ENCODE measurements around the gene MLH3. TPM values are rescaled to one million over a fixed set of nuclear protein-coding genes. Genes with fewer than 3 reads are reported as not detected.

MLH3 gene
- total and polyA plus RNA-seq, 9 donors, result 14.8 to 36.4 (median 26.2) TPM

GRCh38 chr14:74980731-74981461, 70.4 kb downstream of the MLH3 start:
- Histone ChIP-seq H3K4me1 (ENCODE audit: insufficient read depth) (peaks cover 4% of the 10 kb centered on the region), H3K4me3 (no peak overlapping the region), H3K9me3 (no peaks in the 10 kb centered on the region), H3K36me3 (no peaks in the 10 kb centered on the region), H3K27ac (peak overlapping the region in 1 of 2 donors; percentile 5), H3K27me3 (no peaks in the 10 kb centered on the region)
- DNase-seq, result no peak
- TF ChIP-seq CTCF (IDR thresholded peaks at IDR 0.05) (no peak), POLR2A (IDR thresholded peaks at IDR 0.05) (no peak), EP300 (IDR thresholded peaks at IDR 0.05) (no peak)
- intact Hi-C loops (cut with DNase I), result no loop called here
- 28 to 41% (median 38%) methylated on average over 35 of the region's 35 CpGs for WGBS, 3 donors

DNA sequence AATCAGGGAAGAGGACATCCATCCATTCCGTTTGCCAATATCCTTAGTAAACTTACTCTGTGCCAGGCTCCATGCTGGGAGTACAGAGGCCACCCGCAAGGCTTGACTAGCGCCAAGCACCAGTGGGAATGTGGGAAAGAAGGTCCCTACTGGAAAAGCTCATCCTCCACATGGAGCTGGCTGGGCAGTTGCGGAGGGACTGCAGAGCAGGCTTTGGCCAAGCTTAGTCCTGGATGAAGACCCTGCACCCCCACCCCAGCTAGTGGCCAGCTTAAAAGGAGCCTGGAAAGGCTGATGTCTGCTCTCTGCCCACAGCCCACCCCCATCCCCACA, 70.9 kb downstream of the MLH3 start:
- Histone ChIP-seq H3K4me1 (ENCODE audit: insufficient read depth) (peaks cover 4% of the 10 kb centered on the region), H3K27ac (no peak overlapping the region), H3K27me3 (no peaks in the 10 kb centered on the region), H3K9me3 (no peaks in the 10 kb centered on the region), H3K36me3 (no peaks in the 10 kb centered on the region), H3K4me3 (no peak overlapping the region)
- WGBS, 3 donors, result 89 to 91% (median 89%) methylated on average over 4 of the region's 4 CpGs
- TF ChIP-seq EP300 (IDR thresholded peaks at IDR 0.05), result no peak
- intact Hi-C loops (cut with DNase I), result no loop called here
- no peak for DNase-seq

DNA sequence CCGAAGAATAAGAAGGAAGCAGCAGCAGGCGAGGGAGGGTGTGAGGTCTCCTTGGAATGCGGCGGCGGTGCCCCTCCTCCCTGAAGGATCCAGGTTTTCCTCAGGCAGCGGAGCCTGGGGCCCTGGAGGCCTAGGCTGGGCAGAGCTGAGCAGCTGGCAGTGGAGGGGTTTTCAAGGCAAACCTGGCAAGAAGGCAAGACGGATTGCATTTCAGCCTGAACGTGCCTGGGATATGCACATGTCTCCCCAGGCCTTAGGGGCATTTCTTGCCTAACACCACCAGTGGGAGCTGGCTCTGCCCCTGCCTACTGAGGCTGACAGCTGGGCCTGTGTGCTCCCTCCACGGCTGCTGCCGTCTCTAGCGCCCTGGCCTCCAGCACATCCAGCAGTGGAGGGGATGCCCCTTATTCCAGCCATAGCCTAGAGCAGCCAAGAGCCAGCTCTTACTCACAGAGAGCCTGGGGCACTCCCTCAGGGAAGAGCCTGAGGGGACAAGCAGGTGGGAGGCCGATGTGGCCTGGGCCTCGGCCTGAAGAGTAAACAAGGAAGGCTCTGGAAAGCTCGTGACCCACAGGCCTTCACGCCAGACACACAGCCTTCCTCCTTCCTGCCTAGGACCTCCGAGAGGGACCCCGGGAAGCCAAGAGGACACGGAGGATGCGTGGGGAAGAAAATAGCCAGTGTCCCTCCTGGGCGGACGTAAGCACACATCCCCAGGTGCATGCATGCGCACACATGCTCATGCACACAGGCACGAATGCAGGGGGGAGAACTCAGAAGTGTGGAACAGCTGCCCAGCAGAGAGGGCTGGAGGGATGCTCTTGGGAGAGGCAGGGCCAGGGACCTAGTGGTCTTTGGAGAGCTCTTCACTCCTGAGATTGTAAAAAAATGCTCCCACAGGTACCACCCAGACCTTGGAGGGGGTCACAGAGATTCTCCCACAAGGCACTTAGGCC, 71.5 kb downstream of the MLH3 start:
- Histone ChIP-seq H3K4me1 (ENCODE audit: insufficient read depth) (peaks cover 4% of the 10 kb centered on the region), H3K36me3 (no peaks in the 10 kb centered on the region), H3K9me3 (no peaks in the 10 kb centered on the region), H3K4me3 (no peak overlapping the region), H3K27me3 (no peaks in the 10 kb centered on the region), H3K27ac (no peak overlapping the region)
- intact Hi-C loops (cut with DNase I), result no loop called here
- WGBS, 3 donors, result 75 to 77% (median 77%) methylated on average over 23 of the region's 23 CpGs
- TF ChIP-seq CTCF (IDR thresholded peaks at IDR 0.05) (no peak), POLR2A (IDR thresholded peaks at IDR 0.05) (no peak), EP300 (IDR thresholded peaks at IDR 0.05) (no peak)
- no peak for DNase-seq

GRCh38 chr14:74979029-74979428, 72.2 kb downstream of the MLH3 start:
- intact Hi-C loops (cut with DNase I), result no loop called here
- H3K27ac ChIP-seq, result no peak overlapping the region

More at GRCh38 chr14:74979029-74979428, 72.2 kb downstream of the MLH3 start:
- 82 to 85% (median 83%) methylated on average over 4 of the region's 4 CpGs for WGBS, 3 donors
- Histone ChIP-seq H3K4me1 (ENCODE audit: insufficient read depth) (peaks cover 6% of the 10 kb centered on the region), H3K36me3 (no peaks in the 10 kb centered on the region), H3K4me3 (no peak overlapping the region), H3K27me3 (no peaks in the 10 kb centered on the region), H3K9me3 (no peaks in the 10 kb centered on the region)
- DNase-seq, result no peak
- no peak for TF ChIP-seq POLR2A (IDR thresholded peaks at IDR 0.05)
- TF ChIP-seq CTCF (IDR thresholded peaks at IDR 0.05), result no peak
- no peak for TF ChIP-seq EP300 (IDR thresholded peaks at IDR 0.05)

Data from ovary (tissue), 9 donors.